GM21423 (cell line): ENCODE data around the gene PACS1.
"Not testable (repeated sequence)": the region's sequence is repeated elsewhere in the genome, so short reads cannot be mapped to it uniquely, and the experiment has no call there.

Source experiments
- ATAC-seq: cut with Tn5 transposase; IDR thresholded peaks from one replicate; pipeline ENCODE4 v1.9.1; 2021; ENCODE audit warnings: mild to moderate bottlenecking, moderate library complexity; ENCODE audit not compliant: unreplicated experiment

Gene PACS1

DNA sequence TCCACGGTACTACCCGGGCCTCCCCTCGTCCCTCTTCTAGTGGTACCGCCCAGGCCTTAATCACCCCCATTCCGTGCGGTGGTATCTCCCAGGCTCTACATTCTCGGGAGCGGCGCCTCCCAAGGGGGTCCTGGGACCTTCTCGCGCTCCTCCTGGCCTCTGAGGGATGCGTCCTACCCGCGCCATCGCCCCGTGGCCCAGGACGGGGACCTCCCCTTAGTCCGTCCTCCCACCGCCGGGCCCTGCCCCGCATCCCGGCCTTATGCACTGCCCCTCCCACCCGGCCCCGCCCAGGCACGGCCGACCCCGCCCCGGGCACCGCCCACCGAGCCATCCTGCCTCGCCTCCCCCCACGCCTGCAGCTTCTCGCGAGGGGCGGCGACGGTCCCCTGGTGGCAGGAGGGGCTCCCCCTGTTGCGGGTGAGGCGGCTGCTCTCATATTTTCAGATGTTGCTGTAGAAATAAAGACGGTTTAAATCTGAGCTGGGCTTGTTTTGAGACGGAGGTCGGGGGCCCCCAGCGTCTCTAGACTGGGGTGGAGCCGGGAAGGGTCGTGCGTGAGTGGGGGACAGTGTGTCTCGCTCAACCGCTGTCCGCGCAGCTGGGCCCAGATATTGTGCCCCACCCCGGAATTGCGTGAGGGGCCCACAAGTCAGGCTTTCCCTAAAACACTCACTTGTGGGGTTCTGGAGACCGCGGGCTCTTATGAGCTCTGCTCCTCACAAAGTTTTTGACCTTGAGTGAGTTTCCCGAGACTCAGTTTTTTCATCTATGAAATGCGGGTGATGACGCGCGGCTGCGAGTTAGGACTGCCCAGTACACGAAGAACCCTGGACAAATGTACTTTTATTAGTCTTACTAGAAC is 197.5 kb downstream of the PACS1 start:
- peak; percentile 43 for ATAC-seq

GRCh38 chr11:66268244-66268951 is 198.3 kb downstream of the PACS1 start, which contains the start of gene RAB1B:
Gene RAB1B (plus strand): TSS chr11:66268639. CDS start chr11:66268680, 41 bp downstream.
- ATAC-seq: peak; percentile 78

- no peak for ATAC-seq
Observed at GRCh38 chr11:66268952-66269905, 199.2 kb downstream of the PACS1 start.

GRCh38 chr11:66271816-66272215 is 201.7 kb downstream of the PACS1 start:
- no peak for ATAC-seq

DNA sequence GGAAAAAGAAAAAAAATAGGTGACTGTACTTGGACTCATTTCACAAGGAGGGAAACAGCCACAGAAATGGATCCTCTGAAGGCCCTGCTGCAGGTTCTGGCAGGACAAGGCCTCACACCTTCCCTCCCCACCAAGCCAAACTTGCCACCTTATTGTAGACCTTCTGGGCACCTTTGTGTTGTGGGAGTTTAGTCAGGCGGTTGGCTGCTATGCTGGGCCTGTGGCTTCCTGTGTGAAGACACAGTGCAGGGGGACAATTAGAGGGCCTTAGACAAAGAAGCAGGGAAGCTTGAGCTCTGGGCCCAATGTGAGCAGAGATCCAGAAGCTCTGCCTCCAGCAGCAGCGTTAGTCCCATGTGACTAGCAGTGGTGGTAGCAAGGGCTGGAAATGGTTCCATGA is 202.5 kb downstream of the PACS1 start:
- ATAC-seq: no peak

GRCh38 chr11:66274219-66274618 is 204.1 kb downstream of the PACS1 start:
- ATAC-seq: no peak

DNA sequence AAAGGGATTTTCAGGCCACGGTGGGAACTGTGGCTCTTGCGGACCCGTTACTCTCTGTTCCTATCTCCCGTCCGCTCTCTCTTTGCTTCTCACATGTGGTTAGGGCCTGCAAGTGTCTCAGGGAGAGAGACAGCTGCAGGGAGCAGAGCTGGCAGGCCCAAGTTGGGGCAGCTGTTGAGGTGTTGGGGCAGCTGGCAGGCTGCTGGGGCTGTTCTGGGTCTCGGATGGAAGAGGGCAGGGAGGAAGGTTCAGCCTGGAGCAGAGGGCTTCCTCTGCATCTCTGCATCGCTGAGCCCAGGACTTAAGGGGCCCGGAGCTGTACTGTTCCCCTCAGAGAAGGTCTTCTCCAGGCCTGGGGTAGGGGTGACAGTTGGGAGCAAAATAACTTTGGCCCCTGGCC is 205.3 kb downstream of the PACS1 start:
- no peak for ATAC-seq

- ATAC-seq: no peak
Observed at GRCh38 chr11:66275984-66276612, 206.0 kb downstream of the PACS1 start.

GRCh38 chr11:66276619-66277018 is 206.5 kb downstream of the PACS1 start:
- not testable (repeated sequence) for ATAC-seq

GRCh38 chr11:66277064-66277463 is 207.0 kb downstream of the PACS1 start:
- ATAC-seq: not testable (repeated sequence)

- no peak for ATAC-seq
Observed at GRCh38 chr11:66277471-66278362, 207.6 kb downstream of the PACS1 start, which contains the start of gene CNIH2. Gene CNIH2 (plus strand): TSS chr11:66278175. CDS start chr11:66278457, 282 bp downstream.

DNA sequence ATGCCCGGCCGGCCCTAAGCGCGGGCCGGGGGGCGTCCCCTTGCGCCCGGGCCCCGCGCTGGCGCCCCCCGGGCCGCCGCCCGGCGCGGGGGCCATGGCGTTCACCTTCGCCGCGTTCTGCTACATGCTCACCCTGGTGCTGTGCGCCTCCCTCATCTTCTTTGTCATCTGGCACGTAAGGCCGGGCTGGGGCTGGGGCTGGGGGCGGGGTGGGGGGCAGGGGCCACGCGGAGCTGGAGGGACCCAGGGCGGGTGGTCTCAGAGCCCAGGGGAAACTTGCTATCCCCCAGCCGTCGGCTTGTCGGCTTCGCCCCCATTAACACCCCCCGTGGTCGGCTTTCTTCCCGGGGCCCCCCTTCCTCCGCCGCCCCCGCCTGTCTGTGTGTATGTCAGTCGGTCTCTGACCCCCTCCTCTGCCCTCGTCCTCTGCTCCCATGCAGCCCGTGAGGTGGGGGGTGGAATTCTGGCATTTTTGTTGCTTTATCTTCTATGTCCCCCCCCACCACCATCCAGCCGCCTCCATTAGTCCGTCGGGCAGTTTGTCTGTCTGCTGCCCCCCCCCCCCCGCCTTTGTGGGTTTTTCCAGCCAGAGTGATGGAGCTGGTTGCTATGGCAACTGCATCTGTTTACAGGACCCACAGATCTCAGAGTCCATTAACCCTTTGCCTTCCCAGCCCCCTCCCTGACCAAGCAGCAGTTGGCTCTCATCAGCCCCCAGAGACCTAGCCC is 208.5 kb downstream of the PACS1 start:
- no peak for ATAC-seq

DNA sequence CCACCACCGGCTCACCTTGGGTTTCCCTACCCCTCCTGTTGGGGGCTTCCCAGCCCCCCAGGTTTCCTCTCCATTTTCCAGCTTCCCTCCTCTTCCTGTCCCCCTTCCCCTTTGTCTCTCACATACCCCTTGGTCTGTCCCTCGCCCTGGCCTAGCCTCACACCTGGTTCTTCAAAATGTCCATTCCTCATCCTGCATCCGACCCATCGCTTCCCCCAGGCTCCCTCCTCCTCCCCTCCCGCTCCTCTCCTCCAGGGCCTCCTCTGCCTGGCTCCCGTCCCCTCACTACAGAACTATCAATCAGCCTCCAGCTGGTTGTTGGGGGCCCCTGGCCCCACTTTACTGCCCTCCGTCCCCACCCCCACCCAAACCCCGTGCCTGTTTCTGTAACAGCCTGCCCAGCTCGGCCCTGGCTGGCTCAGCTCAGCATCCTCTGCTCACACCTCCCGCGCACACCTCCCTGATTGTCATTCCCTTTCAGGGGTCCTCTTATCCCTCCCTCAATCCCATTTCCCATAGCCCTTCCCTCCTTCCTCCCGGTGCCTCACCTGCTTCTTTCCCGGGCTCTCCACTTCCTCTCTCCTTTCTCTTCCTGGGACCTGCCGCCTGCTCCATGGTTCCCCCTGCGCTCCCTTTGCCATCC is 209.1 kb downstream of the PACS1 start:
- no peak for ATAC-seq

GRCh38 chr11:66280428-66280827 is 210.4 kb downstream of the PACS1 start:
- no peak for ATAC-seq

- ATAC-seq: no peak
Observed at GRCh38 chr11:66281001-66281400, 210.9 kb downstream of the PACS1 start.

DNA sequence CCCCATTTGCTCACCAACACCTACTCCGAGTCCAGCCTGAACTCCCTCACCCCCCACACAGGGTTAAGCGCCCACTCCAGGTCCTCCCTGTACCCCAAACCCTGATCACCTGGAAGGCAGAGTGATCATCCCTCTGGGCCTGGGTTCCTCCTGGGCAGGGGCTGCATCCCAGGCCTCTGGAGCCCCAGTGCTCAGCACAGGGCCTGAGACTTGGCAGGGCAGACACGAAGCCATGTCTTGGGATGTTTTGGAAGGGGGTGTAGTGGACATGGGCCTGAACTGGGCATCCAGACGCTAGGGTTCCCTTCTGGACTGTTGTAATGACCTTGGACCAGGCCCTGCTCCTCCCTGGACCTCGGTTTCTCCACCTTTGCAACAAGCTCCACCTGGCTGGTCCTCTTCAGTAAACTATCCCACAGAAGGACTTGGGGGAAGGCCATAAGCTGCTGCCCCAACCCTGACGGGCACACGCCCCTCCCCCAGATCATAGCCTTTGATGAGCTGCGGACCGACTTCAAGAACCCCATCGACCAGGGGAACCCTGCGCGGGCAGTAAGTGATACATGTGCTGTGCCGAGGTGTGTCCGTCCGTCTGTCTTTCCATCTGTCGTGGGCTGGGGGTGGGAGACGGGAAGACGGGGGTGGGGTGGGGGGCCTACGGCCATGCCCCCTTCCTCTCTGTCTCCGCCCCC is 211.8 kb downstream of the PACS1 start:
- no peak for ATAC-seq
